Fibroblast of pulmonary artery (primary cell): Measurements from ENCODE around the gene UBE2D3.

Experiments
- DNase-seq: peaks from one replicate; pipeline ENCODE4 v3.0.0-alpha.2; 2010; ENCODE audit warnings: low read depth
- H3K4me3 ChIP-seq: replicated peaks from 2 replicates; pipeline ENCODE4 v1.5.1; 2011; ENCODE audit warnings: low read depth, mild to moderate bottlenecking, control low read depth, low read length, moderate library complexity
- TF ChIP-seq, protein P1 (sequence below): IDR thresholded peaks from 2 replicates; pipeline ENCODE4 v1.5.1; 2011; ENCODE audit warnings: mild to moderate bottlenecking, control low read depth, low read length, inconsistent platforms; ENCODE audit errors: missing control alignments

Gene UBE2D3

DNA sequence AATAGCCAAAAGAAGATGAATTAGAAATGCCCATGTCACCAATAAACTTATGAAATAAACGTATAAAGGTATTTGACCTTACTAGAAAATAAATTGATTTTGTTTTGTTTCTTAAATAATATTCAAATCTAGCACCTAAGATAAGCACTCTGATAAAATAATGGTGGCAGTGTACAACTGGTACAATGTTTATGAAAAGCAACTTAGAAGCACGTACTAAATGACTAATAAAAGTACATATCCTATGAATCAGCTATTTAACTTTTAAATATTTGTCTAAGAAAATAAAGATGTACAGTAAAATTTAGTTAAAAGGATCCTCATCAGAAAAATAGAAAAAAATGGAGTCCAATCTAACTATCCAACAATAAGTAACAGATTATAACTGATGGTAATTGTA is 73.3 kb downstream of the UBE2D3 start:
- no peak for DNase-seq
- TF ChIP-seq, protein P1, sequence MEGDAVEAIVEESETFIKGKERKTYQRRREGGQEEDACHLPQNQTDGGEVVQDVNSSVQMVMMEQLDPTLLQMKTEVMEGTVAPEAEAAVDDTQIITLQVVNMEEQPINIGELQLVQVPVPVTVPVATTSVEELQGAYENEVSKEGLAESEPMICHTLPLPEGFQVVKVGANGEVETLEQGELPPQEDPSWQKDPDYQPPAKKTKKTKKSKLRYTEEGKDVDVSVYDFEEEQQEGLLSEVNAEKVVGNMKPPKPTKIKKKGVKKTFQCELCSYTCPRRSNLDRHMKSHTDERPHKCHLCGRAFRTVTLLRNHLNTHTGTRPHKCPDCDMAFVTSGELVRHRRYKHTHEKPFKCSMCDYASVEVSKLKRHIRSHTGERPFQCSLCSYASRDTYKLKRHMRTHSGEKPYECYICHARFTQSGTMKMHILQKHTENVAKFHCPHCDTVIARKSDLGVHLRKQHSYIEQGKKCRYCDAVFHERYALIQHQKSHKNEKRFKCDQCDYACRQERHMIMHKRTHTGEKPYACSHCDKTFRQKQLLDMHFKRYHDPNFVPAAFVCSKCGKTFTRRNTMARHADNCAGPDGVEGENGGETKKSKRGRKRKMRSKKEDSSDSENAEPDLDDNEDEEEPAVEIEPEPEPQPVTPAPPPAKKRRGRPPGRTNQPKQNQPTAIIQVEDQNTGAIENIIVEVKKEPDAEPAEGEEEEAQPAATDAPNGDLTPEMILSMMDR = no peak
- H3K4me3 ChIP-seq = no peak overlapping the region

DNA sequence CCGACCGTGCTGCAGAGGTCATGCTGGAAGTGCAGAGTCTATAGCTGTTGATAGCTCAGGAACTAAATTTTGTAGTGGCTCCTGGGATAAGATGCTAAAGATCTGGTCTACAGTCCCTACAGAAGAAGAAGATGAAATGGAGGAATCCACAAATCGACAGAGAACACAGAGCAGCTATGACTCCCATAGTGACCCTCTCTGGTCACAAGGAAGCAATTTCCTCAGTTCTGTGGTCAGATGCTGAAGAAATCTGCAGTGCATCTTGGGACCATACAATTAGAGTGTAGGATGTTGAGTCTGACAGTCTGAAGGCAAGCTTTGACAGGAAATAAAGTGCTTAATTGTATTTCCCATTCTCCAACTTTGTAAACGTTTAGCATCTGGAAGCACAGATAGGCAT is 75.4 kb downstream of the UBE2D3 start:
- TF ChIP-seq, protein P1 = no peak
- no peak for DNase-seq
- H3K4me3 ChIP-seq = no peak overlapping the region
